Left lung (tissue), 10 donors: ENCODE results near the gene FAR2. TPM values are rescaled to one million over a fixed set of nuclear protein-coding genes. Genes with fewer than 3 reads are reported as not detected.
A peak's percentile ranks its signal among the peaks of the same experiment; 100 is the strongest.

Experiments used
- ATAC-seq: fragments of 200-7000 bp; cut with Tn5 transposase; one replicate; pipeline ENCODE4 v1.9.1; 2020; ENCODE audit warnings: moderate library complexity
- DNase-seq, 4 donors: peaks; one replicate each; pipeline ENCODE4 v3.0.0-alpha.2; 2013 to 2020
- H3K27ac ChIP-seq, 2 donors: fragments of 200-600 bp; sonication (generic) in 1 of 2; one replicate each; pipeline versions ENCODE4 v1.5.0 to v1.8.0; 2020 to 2021
- H3K27me3 ChIP-seq, 2 donors: fragments of 200-600 bp; sonication (generic) in 1 of 2; one replicate each; pipeline versions ENCODE4 v1.5.0 to v1.8.0; 2020 to 2021
- H3K36me3 ChIP-seq, 2 donors: fragments of 200-600 bp; sonication (generic) in 1 of 2; one replicate each; pipeline versions ENCODE4 v1.5.0 to v1.8.0; 2020 to 2021
- H3K4me1 ChIP-seq, 2 donors: fragments of 200-600 bp; one replicate each; pipeline ENCODE4 v1.8.0; 2021
- H3K4me3 ChIP-seq, 2 donors: fragments of 200-600 bp; sonication (generic) in 1 of 2; one replicate each; pipeline versions ENCODE4 v1.5.0 to v1.8.0; 2020 to 2021; ENCODE audit warnings: mild to moderate bottlenecking in 1 of 2
- H3K9me3 ChIP-seq, 2 donors: fragments of 200-600 bp; sonication (generic) in 1 of 2; one replicate each; pipeline versions ENCODE4 v1.5.0 to v1.8.0; 2020 to 2021
- CTCF ChIP-seq, 2 donors: fragments of 200-600 bp; sonication (generic) in 1 of 2; IDR thresholded peaks; one replicate each; pipeline versions ENCODE4 v1.5.0 to v1.8.0; 2021; ENCODE audit warnings: antibody characterized with exemption in 2 of 2
- intact Hi-C, 2 donors: fragments of 100-400 bp; cut with DNase I; formaldehyde crosslinking; loops; one replicate each; pipeline versions ENCODE4 v1.11.2 to v1.14.2; 2022
- polyA plus RNA-seq, 6 donors: library from polyadenylated mRNA; unstranded; fragments of 120-200 nt; gene quantifications; one replicate each; pipeline ENCODE4 v1.2.1, GENCODE V29; 2013; ENCODE audit not compliant: insufficient read length in 6 of 6
- total RNA-seq, 2 donors: library from RNA; stranded (reverse); fragmentation: NEBNext Ultra II Directional; extraction: Animal tissue kit (Norgen Biotek cat#: 25700); gene quantifications; one replicate each; pipeline ENCODE4 v1.2.1, GENCODE V29; 2021
- donor health status: DM: no; HTN: yes; CAD: no.
- donor health status: DM: no; HTN: no; CAD: no.

Gene FAR2
- total and polyA plus RNA-seq, 8 donors = 6.6 to 17.4 (median 9.0) TPM

DNA sequence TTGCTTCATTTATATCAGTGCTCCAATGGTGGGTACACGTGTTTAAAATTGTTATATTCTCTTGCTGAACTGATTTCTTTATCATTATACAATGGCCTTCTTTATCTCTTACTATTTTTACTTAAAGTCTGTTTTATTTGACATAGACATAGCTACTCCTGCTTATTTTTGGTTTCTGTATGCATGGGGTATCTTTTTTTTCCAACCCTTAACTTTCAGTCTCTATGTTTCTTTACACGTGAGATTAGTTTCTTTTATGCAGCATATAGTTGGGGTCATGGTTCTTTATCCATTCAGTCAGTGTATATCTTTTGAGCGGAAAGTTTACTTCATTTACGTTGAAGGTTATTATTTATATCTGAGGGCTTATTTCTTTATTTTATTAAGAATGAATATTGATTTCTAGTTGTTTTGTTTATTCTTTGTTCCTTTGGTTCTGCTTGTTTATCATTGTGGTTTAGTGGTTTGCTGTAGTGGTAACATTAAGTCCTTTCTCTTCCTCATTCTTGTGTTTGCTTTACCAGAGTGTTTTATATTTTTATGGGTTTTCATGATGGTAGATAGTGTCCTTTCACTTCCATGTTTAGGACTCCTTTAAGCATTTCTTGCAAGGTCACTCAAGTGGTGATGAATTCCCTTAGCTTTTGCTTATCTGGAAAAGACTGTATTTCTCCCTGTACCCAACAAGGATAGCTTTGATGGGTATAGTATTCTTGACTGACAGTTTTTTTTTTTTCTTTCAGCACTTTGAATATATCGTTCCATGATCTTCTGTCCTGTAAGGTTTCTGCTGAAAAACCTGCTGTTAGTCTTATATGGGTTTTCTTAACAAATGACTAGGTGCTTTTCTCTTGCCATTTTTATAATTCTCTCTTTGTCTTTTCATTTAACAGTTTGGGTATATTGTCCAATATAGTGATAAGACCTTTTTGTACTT is 38.3 kb upstream of the FAR2 start:
- Histone ChIP-seq H3K4me3 (no peak overlapping the region), H3K9me3 (peaks cover 0 to 18% of the 10 kb centered on the region in 2 donors), H3K4me1 (no peaks in the 10 kb centered on the region), H3K27ac (no peak overlapping the region), H3K36me3 (no peaks in the 10 kb centered on the region), H3K27me3 (no peaks in the 10 kb centered on the region)
- intact Hi-C loops = no loop called here
- TF ChIP-seq CTCF (IDR thresholded peaks at IDR 0.05) = no peak
- DNase-seq (no peak), ATAC-seq (no peak)

GRCh38 chr12:29113101-29113500 is 36.0 kb upstream of the FAR2 start:
- intact Hi-C loops = no loop called here
- no peak overlapping the region for H3K4me3 ChIP-seq
- no peak for TF ChIP-seq CTCF (IDR thresholded peaks at IDR 0.05)
- DNase-seq = no peak
- ATAC-seq = no peak
- peaks cover 0 to 18% of the 10 kb centered on the region in 2 donors for H3K9me3 ChIP-seq
- H3K27me3 ChIP-seq = no peaks in the 10 kb centered on the region
- H3K27ac ChIP-seq = no peak overlapping the region
- H3K4me1 ChIP-seq = no peaks in the 10 kb centered on the region
- H3K36me3 ChIP-seq = no peaks in the 10 kb centered on the region

GRCh38 chr12:29116414-29116813 is 32.7 kb upstream of the FAR2 start:
- no peak for TF ChIP-seq CTCF (IDR thresholded peaks at IDR 0.05)
- no peak overlapping the region for H3K27ac ChIP-seq
- no peak overlapping the region for H3K4me3 ChIP-seq
- no peaks in the 10 kb centered on the region for H3K27me3 ChIP-seq
- peaks cover 0 to 12% of the 10 kb centered on the region in 2 donors for H3K9me3 ChIP-seq
- H3K4me1 ChIP-seq = no peaks in the 10 kb centered on the region
- intact Hi-C loops = no loop called here
- no peak for ATAC-seq
- no peaks in the 10 kb centered on the region for H3K36me3 ChIP-seq
- no peak for DNase-seq

- intact Hi-C loops = no loop called here
- Histone ChIP-seq H3K4me1 (no peaks in the 10 kb centered on the region), H3K4me3 (no peak overlapping the region), H3K36me3 (no peaks in the 10 kb centered on the region), H3K27ac (peak overlapping the region in 1 of 2 donors; percentile 58), H3K9me3 (no peaks in the 10 kb centered on the region), H3K27me3 (no peaks in the 10 kb centered on the region)
- DNase-seq (peak in 2 of 4 donors; percentile 14 to 33), ATAC-seq (no peak)
- TF ChIP-seq CTCF (IDR thresholded peaks at IDR 0.05) = no peak
These were observed 17.5 kb upstream of the FAR2 start for GRCh38 chr12:29131539-29131938.

DNA sequence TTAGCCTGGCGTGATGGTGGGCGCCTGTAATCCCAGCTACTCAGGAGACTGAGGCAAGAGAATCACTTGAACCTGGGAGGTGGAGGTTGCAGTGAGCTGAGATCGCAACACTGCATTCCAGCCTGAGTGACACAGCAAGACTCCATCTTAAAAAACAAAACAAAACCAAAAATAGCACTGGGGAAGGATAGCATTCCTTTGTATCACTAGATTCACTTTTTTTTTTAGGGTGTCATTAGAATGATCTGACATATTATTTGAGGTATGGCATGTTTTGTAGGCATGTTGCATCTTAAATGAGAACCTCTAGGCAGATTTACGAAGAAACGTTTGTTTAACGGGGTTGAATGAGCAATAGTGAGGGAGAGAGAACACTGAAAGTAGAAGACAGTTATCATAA is 16.8 kb upstream of the FAR2 start:
- intact Hi-C loops = no loop called here
- TF ChIP-seq CTCF (IDR thresholded peaks at IDR 0.05) = no peak
- Histone ChIP-seq H3K27ac (peak overlapping the region in 1 of 2 donors; percentile 58), H3K4me1 (no peaks in the 10 kb centered on the region), H3K4me3 (no peak overlapping the region), H3K27me3 (no peaks in the 10 kb centered on the region), H3K9me3 (no peaks in the 10 kb centered on the region), H3K36me3 (no peaks in the 10 kb centered on the region)
- no peak for DNase-seq
- ATAC-seq = no peak
